Choroid plexus epithelial cell (primary cell): ENCODE results near the gene GNG5.
"Not testable (repeated sequence)": the region's sequence is repeated elsewhere in the genome, so short reads cannot be mapped to it uniquely, and the experiment has no call there.

Experiments used
- DNase-seq: peaks from one replicate; pipeline ENCODE4 v3.0.0-alpha.2; 2010; ENCODE audit warnings: low read depth
- H3K4me3 ChIP-seq: 2 replicates; pipeline ENCODE4 v1.5.1; 2011; ENCODE audit warnings: low read depth, mild to moderate bottlenecking, control low read depth, low read length, moderate library complexity
- CTCF ChIP-seq: conservative IDR thresholded peaks from 2 replicates; pipeline ENCODE4 v1.5.1; 2011; ENCODE audit warnings: low read depth, mild to moderate bottlenecking, control low read depth, inconsistent platforms, low read length, moderate library complexity

Gene GNG5

DNA sequence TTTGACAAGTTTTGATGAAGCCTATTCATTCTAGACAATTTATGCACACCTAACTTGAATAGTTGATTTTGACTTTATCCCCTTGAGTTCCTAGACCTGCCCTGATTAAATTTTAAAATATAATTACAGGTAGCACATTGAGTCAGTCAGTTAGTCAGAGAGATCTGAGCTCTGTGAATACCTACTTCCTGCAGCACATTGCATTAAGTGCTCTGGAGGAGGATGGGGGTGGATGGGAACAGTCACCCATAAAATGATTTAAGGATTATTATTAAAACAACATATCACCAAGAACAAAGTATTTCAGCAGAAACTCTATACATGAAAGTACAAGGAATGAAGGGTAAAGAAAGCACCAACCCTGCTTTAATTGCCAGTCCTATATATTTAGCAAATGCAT, 39.1 kb downstream of the GNG5 start:
- no peak for TF ChIP-seq CTCF
- no peak overlapping the region for H3K4me3 ChIP-seq
- no peak for DNase-seq

GRCh38 chr1:84462118-84462517, 44.3 kb downstream of the GNG5 start:
- no peak for DNase-seq
- no peak for TF ChIP-seq CTCF

DNA sequence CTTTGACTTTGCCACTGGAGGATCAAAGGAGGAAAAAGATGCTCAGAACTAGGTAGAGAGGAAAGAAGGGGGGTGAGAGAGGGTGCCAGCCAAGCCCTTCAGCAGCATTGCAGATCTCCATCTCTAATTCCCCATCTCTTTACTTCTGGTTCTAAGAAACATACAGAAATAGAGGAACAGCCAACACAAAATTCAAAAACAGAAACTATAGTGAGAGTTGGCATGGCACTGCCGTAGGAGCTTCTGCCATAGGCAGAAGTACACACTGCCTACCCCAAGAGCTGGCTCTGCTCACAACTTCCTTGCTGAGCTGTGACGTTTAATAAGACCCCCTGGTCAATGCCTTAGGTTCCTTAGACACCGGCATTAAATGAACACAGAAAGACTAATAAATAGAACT, 53.9 kb downstream of the GNG5 start:
- no peak for DNase-seq
- H3K4me3 ChIP-seq, result no peak overlapping the region
- TF ChIP-seq CTCF, result no peak

More at GRCh38 chr1:84462118-84462517, 44.3 kb downstream of the GNG5 start:
- no peak overlapping the region for H3K4me3 ChIP-seq

DNA sequence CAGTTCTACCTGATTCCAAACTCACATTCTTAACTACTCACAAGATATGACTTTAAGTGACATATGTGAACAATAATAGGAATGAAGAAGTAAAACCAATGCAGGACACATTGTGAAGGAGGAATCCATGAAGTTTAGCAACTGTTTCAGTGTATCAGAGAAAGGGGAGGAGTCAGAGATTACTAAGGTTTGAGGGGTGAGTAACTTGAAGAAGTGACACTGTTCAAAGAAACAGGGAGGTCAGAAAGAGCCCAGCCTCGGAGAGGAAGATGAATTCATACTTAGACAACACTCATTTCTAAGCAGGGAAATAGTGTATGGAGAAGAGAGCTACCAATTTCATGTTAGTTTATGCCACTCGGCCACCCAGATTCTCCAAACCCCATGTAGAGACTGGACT, 55.5 kb downstream of the GNG5 start:
- TF ChIP-seq CTCF, result no peak
- no peak overlapping the region for H3K4me3 ChIP-seq
- no peak for DNase-seq

GRCh38 chr1:84448704-84449103, 57.7 kb downstream of the GNG5 start:
- not testable (repeated sequence) for DNase-seq, H3K4me3 ChIP-seq
